OCI-LY1 (cell line): ENCODE data around the gene CYREN.

Experiments used
- H2AFZ ChIP-seq: fragments of 200-600 bp; sonication (generic), shearing (Covaris generic); 2 replicates; pipeline ENCODE4 v1.6.0; 2014; ENCODE audit warnings: antibody characterized with exemption, mild to moderate bottlenecking, low read length
- H3F3A ChIP-seq: fragments of 200-600 bp; sonication (generic), shearing (Covaris generic); 2 replicates; pipeline ENCODE4 v1.6.0; 2014; ENCODE audit warnings: mild to moderate bottlenecking, antibody characterized with exemption, low read length, moderate library complexity; ENCODE audit not compliant: insufficient read depth
- H3K27ac ChIP-seq: fragments of 200-600 bp; sonication (generic); 2 replicates; pipeline ENCODE4 v1.5.1; 2014; ENCODE audit warnings: low read length, mixed run types, mild to moderate bottlenecking, low read depth; ENCODE audit not compliant: poor library complexity, severe bottlenecking
- H3K27me3 ChIP-seq: fragments of 200-600 bp; sonication (generic); 2 replicates; pipeline ENCODE4 v1.6.0; 2014; ENCODE audit warnings: antibody characterized with exemption, mild to moderate bottlenecking, low read length, moderate library complexity; ENCODE audit not compliant: insufficient read depth
- H3K36me3 ChIP-seq: fragments of 200-600 bp; sonication (generic); 2 replicates; pipeline ENCODE4 v1.6.1; 2014; ENCODE audit warnings: mild to moderate bottlenecking, antibody characterized with exemption, low read length, moderate library complexity, mixed read lengths; ENCODE audit not compliant: insufficient read depth
- H3K4me1 ChIP-seq: fragments of 200-600 bp; sonication (generic); 2 replicates; pipeline ENCODE4 v1.5.1; 2014; ENCODE audit warnings: mild to moderate bottlenecking, low read length, moderate library complexity; ENCODE audit not compliant: insufficient read depth, severe bottlenecking
- H3K4me2 ChIP-seq: fragments of 200-600 bp; sonication (generic), shearing (Covaris generic); 2 replicates; pipeline ENCODE4 v1.6.1; 2014; ENCODE audit warnings: low read length
- H3K4me3 ChIP-seq: fragments of 200-600 bp; sonication (generic); 2 replicates; pipeline ENCODE4 v1.5.1; 2014; ENCODE audit warnings: low read length, low read depth, mild to moderate bottlenecking, mixed read lengths; ENCODE audit not compliant: poor library complexity, severe bottlenecking
- H3K79me2 ChIP-seq: fragments of 200-600 bp; shearing (Covaris generic); 2 replicates; pipeline ENCODE4 v1.6.1; 2016; ENCODE audit warnings: mixed run types, low read length, mixed read lengths; ENCODE audit not compliant: insufficient read depth
- H3K9ac ChIP-seq: fragments of 200-600 bp; sonication (generic), shearing (Covaris generic); 2 replicates; pipeline ENCODE4 v1.6.1; 2014; ENCODE audit warnings: mild to moderate bottlenecking, low read length, mixed read lengths
- H3K9me2 ChIP-seq: fragments of 200-600 bp; sonication (generic), shearing (Covaris generic); 2 replicates; pipeline ENCODE4 v1.6.1; 2014; ENCODE audit warnings: low read depth, mild to moderate bottlenecking, low read length, mixed read lengths
- H3K9me3 ChIP-seq: fragments of 200-600 bp; shearing (Covaris generic); 2 replicates; pipeline ENCODE4 v1.6.1; 2014; ENCODE audit warnings: low read length, mixed read lengths
- H4K20me1 ChIP-seq: fragments of 200-600 bp; sonication (generic), shearing (Covaris generic); 2 replicates; pipeline ENCODE4 v1.6.0; 2016; ENCODE audit warnings: mild to moderate bottlenecking, low read length; ENCODE audit not compliant: insufficient read depth
- CTCF ChIP-seq: fragments of 200-600 bp; sonication (generic), shearing (Covaris generic); IDR thresholded peaks from 2 replicates; pipeline ENCODE4 v1.5.1; 2017; ENCODE audit warnings: mild to moderate bottlenecking, antibody characterized with exemption, low read length, moderate library complexity, mixed read lengths
- EZH2 ChIP-seq: fragments of 200-600 bp; sonication (generic), shearing (Covaris generic); IDR thresholded peaks from 2 replicates; pipeline ENCODE4 v1.8.0; 2017; ENCODE audit warnings: borderline replicate concordance, mixed run types, mild to moderate bottlenecking, antibody characterized with exemption, low read length, moderate library complexity, mixed read lengths

Gene CYREN

GRCh38 chr7:135205850-135206249, 35.3 kb upstream of the CYREN start:
- peak overlapping the region; percentile 10; the same call in 1 of the 2 replicates for H3K4me2 ChIP-seq
- H4K20me1 ChIP-seq = no peaks in the 10 kb centered on the region
- H3K9me2 ChIP-seq = no peaks in the 10 kb centered on the region
- H3K27ac ChIP-seq = peak overlapping the region; percentile 4
- H3K9ac ChIP-seq = no peak overlapping the region
- H3K36me3 ChIP-seq = peaks cover 58% of the 10 kb centered on the region
- TF ChIP-seq CTCF (no peak), EZH2 (no peak)
- no peaks in the 10 kb centered on the region for H3K27me3 ChIP-seq
- H3K4me3 ChIP-seq = no peak overlapping the region
- H3K4me1 ChIP-seq = peaks cover 57% of the 10 kb centered on the region
- no peaks in the 10 kb centered on the region for H3K79me2 ChIP-seq
- no peaks in the 10 kb centered on the region for H3F3A ChIP-seq
- no peaks in the 10 kb centered on the region for H3K9me3 ChIP-seq
- no peak overlapping the region for H2AFZ ChIP-seq

GRCh38 chr7:135204876-135205275, 34.4 kb upstream of the CYREN start:
- H3K27me3 ChIP-seq = no peaks in the 10 kb centered on the region
- no peak overlapping the region for H3K4me2 ChIP-seq
- H3K4me3 ChIP-seq = no peak overlapping the region
- no peak for TF ChIP-seq EZH2
- TF ChIP-seq CTCF = no peak
- no peaks in the 10 kb centered on the region for H3K79me2 ChIP-seq
- H4K20me1 ChIP-seq = no peaks in the 10 kb centered on the region
- no peak overlapping the region for H3K27ac ChIP-seq
- no peak overlapping the region for H3K9ac ChIP-seq
- H3K9me3 ChIP-seq = no peaks in the 10 kb centered on the region
- no peaks in the 10 kb centered on the region for H3K9me2 ChIP-seq
- no peak overlapping the region for H2AFZ ChIP-seq
- H3K36me3 ChIP-seq = peaks cover 66% of the 10 kb centered on the region
- no peaks in the 10 kb centered on the region for H3F3A ChIP-seq
- H3K4me1 ChIP-seq = peaks cover 47% of the 10 kb centered on the region

GRCh38 chr7:135204341-135204749, 33.8 kb upstream of the CYREN start:
- H3K36me3 ChIP-seq = peaks cover 68% of the 10 kb centered on the region
- H3K4me1 ChIP-seq = peaks cover 42% of the 10 kb centered on the region
- TF ChIP-seq EZH2 = no peak
- TF ChIP-seq CTCF = no peak
- no peaks in the 10 kb centered on the region for H3K9me3 ChIP-seq
- H3K9me2 ChIP-seq = no peaks in the 10 kb centered on the region
- no peaks in the 10 kb centered on the region for H3F3A ChIP-seq
- no peaks in the 10 kb centered on the region for H4K20me1 ChIP-seq
- no peak overlapping the region for H3K4me2 ChIP-seq
- no peak overlapping the region for H3K27ac ChIP-seq
- H3K79me2 ChIP-seq = no peaks in the 10 kb centered on the region
- H2AFZ ChIP-seq = no peak overlapping the region
- no peaks in the 10 kb centered on the region for H3K27me3 ChIP-seq
- H3K4me3 ChIP-seq = no peak overlapping the region
- no peak overlapping the region for H3K9ac ChIP-seq
